Naive thymus-derived CD8-positive, alpha-beta T cell (primary cell): ENCODE results near the gene STOML1. TPM values are rescaled to one million over a fixed set of nuclear protein-coding genes. Genes with fewer than 3 reads are reported as not detected.
"Not testable (repeated sequence)": the region's sequence is repeated elsewhere in the genome, so short reads cannot be mapped to it uniquely, and the experiment has no call there.

Experiments used
- ATAC-seq, 2 donors: fragments of 150-1000 bp; cut with Tn5 transposase in 1 of 2; sonication (Bioruptor Pico), chemical (Tn5 transposase) in 1 of 2; 1 replicate in 1 of 2; 2 replicates in 1 of 2; pipeline ENCODE4 v1.10.0; 2021; ENCODE audit warnings: mild to moderate bottlenecking in 2 of 2, moderate library complexity in 2 of 2
- POLR2A ChIA-PET: fragments of 350-600 bp; sonication (Branson Sonifier 250); formaldehyde crosslinking; loops from one replicate; lab custom pipeline; 2021; ENCODE audit warnings: antibody characterized with exemption; lab: Charles Lee
- DNase-seq, 10 donors: peaks; one replicate each; pipeline versions ENCODE4 v3.0.0 to v3.0.0-alpha.2; 2020 to 2022
- H3K27ac Mint-ChIP-seq, 10 donors: one replicate each; pipeline ENCODE4 v1.8.0; 2020 to 2022; ENCODE audit warnings: mild to moderate bottlenecking in 10 of 10, mixed read lengths in 10 of 10, moderate library complexity in 4 of 10, inconsistent platforms in 1 of 10
- H3K27me3 Mint-ChIP-seq, 5 donors: one replicate each; pipeline ENCODE4 v1.8.0; 2021 to 2022; ENCODE audit warnings: mixed read lengths in 5 of 5
- H3K36me3 Mint-ChIP-seq, 3 donors: one replicate each; pipeline ENCODE4 v1.8.0; 2020 to 2022; ENCODE audit warnings: mixed read lengths in 3 of 3, mild to moderate bottlenecking in 2 of 3, inconsistent platforms in 1 of 3
- H3K4me1 Mint-ChIP-seq, 4 donors: one replicate each; pipeline ENCODE4 v1.8.0; 2021 to 2022; ENCODE audit warnings: mixed read lengths in 4 of 4
- H3K4me3 Mint-ChIP-seq, 10 donors: one replicate each; pipeline ENCODE4 v1.8.0; 2020 to 2022; ENCODE audit warnings: mild to moderate bottlenecking in 10 of 10, mixed read lengths in 10 of 10, moderate library complexity in 6 of 10, inconsistent platforms in 1 of 10
- H3K9me3 Mint-ChIP-seq, 9 donors: one replicate each; pipeline ENCODE4 v1.8.0; 2020 to 2022; ENCODE audit warnings: mixed read lengths in 9 of 9, mild to moderate bottlenecking in 3 of 9, inconsistent platforms in 1 of 9, moderate library complexity in 1 of 9
- polyA plus RNA-seq, 3 donors: library from polyadenylated mRNA; unstranded; fragments of 300-500 nt; fragmentation: Illumina TruSeq; gene quantifications; one replicate each; pipeline ENCODE4 v1.2.3, GENCODE V29; 2021
- total RNA-seq, 8 experiments: library from RNA in 2 of 8; stranded (reverse) in 2 of 8; gene quantifications; one replicate each; pipeline ENCODE4 v1.2.3 and lab custom pipeline; 2021 to 2026

Gene STOML1
- total and polyA plus RNA-seq, 5 experiments from 2014 or later, result 9.6 to 15.6 (median 10.8) TPM

GRCh38 chr15:73940061-73940981 lies 51.8 kb downstream of the STOML1 start:
- no peak for DNase-seq
- H3K4me1 Mint-ChIP-seq, result peaks cover 12 to 25% (median 18%) of the 10 kb centered on the region in 4 donors
- no peaks in the 10 kb centered on the region for H3K36me3 Mint-ChIP-seq
- ATAC-seq, result no peak
- H3K27ac Mint-ChIP-seq, result peak overlapping the region in 5 of 10 donors; percentile 22 to 63 (median 56)
- H3K4me3 Mint-ChIP-seq, result no peak overlapping the region
- H3K27me3 Mint-ChIP-seq, result peaks cover 0 to 2% (median 0%) of the 10 kb centered on the region in 5 donors
- POLR2A ChIA-PET, result no interaction called here
- no peaks in the 10 kb centered on the region for H3K9me3 Mint-ChIP-seq

- Mint-ChIP-seq H3K36me3 (no peaks in the 10 kb centered on the region), H3K4me1 (peaks cover 12 to 22% (median 17%) of the 10 kb centered on the region in 4 donors), H3K27me3 (peaks cover 0 to 5% (median 2%) of the 10 kb centered on the region in 5 donors), H3K9me3 (no peaks in the 10 kb centered on the region), H3K27ac (peak overlapping the region in 1 of 10 donors; percentile 48), H3K4me3 (no peak overlapping the region)
- no peak for DNase-seq
- POLR2A ChIA-PET, result no interaction called here
- ATAC-seq, result no peak
These were observed 53.0 kb downstream of the STOML1 start for GRCh38 chr15:73939138-73939537.

GRCh38 chr15:73938516-73938915 lies 53.6 kb downstream of the STOML1 start:
- H3K36me3 Mint-ChIP-seq, POLR2A ChIA-PET, ATAC-seq, H3K4me3 Mint-ChIP-seq, H3K9me3 Mint-ChIP-seq, H3K27ac Mint-ChIP-seq, H3K27me3 Mint-ChIP-seq, DNase-seq: not testable (repeated sequence)
- peaks cover 12 to 22% (median 17%) of the 10 kb centered on the region in 4 donors for H3K4me1 Mint-ChIP-seq

- no peaks in the 10 kb centered on the region for H3K9me3 Mint-ChIP-seq
- no peak overlapping the region for H3K4me3 Mint-ChIP-seq
- peaks cover 12 to 19% (median 16%) of the 10 kb centered on the region in 4 donors for H3K4me1 Mint-ChIP-seq
- DNase-seq (no peak), ATAC-seq (no peak)
- H3K36me3 Mint-ChIP-seq, result no peaks in the 10 kb centered on the region
- peak overlapping the region in 1 of 10 donors; percentile 43 for H3K27ac Mint-ChIP-seq
- POLR2A ChIA-PET, result no interaction called here
- peaks cover 0 to 5% (median 2%) of the 10 kb centered on the region in 5 donors for H3K27me3 Mint-ChIP-seq
These were observed 54.4 kb downstream of the STOML1 start for GRCh38 chr15:73937726-73938125.

- POLR2A ChIA-PET, result no interaction called here
- H3K4me1 Mint-ChIP-seq, result peaks cover 10 to 15% (median 12%) of the 10 kb centered on the region in 4 donors
- DNase-seq (no peak), ATAC-seq (no peak)
- no peak overlapping the region for H3K27ac Mint-ChIP-seq
- H3K4me3 Mint-ChIP-seq, result no peak overlapping the region
- H3K9me3 Mint-ChIP-seq, result no peaks in the 10 kb centered on the region
- peaks cover 0 to 5% (median 2%) of the 10 kb centered on the region in 5 donors for H3K27me3 Mint-ChIP-seq
- no peaks in the 10 kb centered on the region for H3K36me3 Mint-ChIP-seq
These were observed 54.8 kb downstream of the STOML1 start for GRCh38 chr15:73937296-73937695.

GRCh38 chr15:73936588-73937290 lies 55.4 kb downstream of the STOML1 start:
- peaks cover 6 to 9% (median 7%) of the 10 kb centered on the region in 4 donors for H3K4me1 Mint-ChIP-seq
- peak overlapping the region in 2 of 10 donors; percentile 30 to 65 for H3K27ac Mint-ChIP-seq
- ATAC-seq (no peak), DNase-seq (no peak)
- no peaks in the 10 kb centered on the region for H3K36me3 Mint-ChIP-seq
- H3K27me3 Mint-ChIP-seq, result peaks cover 0 to 5% (median 2%) of the 10 kb centered on the region in 5 donors
- POLR2A ChIA-PET, result no interaction called here
- no peak overlapping the region for H3K4me3 Mint-ChIP-seq
- no peaks in the 10 kb centered on the region for H3K9me3 Mint-ChIP-seq

- peaks cover 0 to 5% (median 2%) of the 10 kb centered on the region in 5 donors for H3K27me3 Mint-ChIP-seq
- no peak overlapping the region for H3K4me3 Mint-ChIP-seq
- H3K27ac Mint-ChIP-seq, result peak overlapping the region in 2 of 10 donors; percentile 30 to 65
- POLR2A ChIA-PET, result interaction anchor here (1.4 kb wide), 1 partner anchor 10 kb away, joined by 3 read pairs; no protein-coding TSS in a partner anchor
- no peak for ATAC-seq
- H3K4me1 Mint-ChIP-seq, result peaks cover under 1 to 5% (median 2%) of the 10 kb centered on the region in 4 donors
- no peaks in the 10 kb centered on the region for H3K9me3 Mint-ChIP-seq
- H3K36me3 Mint-ChIP-seq, result no peaks in the 10 kb centered on the region
- DNase-seq, result no peak
These were observed 55.9 kb downstream of the STOML1 start for GRCh38 chr15:73936181-73936580.

GRCh38 chr15:73935547-73935946 lies 56.5 kb downstream of the STOML1 start:
- DNase-seq (no peak), ATAC-seq (no peak)
- H3K4me3 Mint-ChIP-seq, result no peak overlapping the region
- H3K4me1 Mint-ChIP-seq, result peaks cover 0 to 5% (median 2%) of the 10 kb centered on the region in 4 donors
- peaks cover 0 to 5% (median 2%) of the 10 kb centered on the region in 5 donors for H3K27me3 Mint-ChIP-seq
- POLR2A ChIA-PET, result interaction anchor here (1.4 kb wide), 1 partner anchor 10 kb away, joined by 3 read pairs; no protein-coding TSS in a partner anchor
- H3K27ac Mint-ChIP-seq, result no peak overlapping the region
- H3K36me3 Mint-ChIP-seq, result no peaks in the 10 kb centered on the region
- no peaks in the 10 kb centered on the region for H3K9me3 Mint-ChIP-seq

- H3K4me3 Mint-ChIP-seq, result no peak overlapping the region
- POLR2A ChIA-PET, result no interaction called here
- peaks cover 0 to 3% (median 2%) of the 10 kb centered on the region in 4 donors for H3K4me1 Mint-ChIP-seq
- DNase-seq (no peak), ATAC-seq (no peak)
- H3K27ac Mint-ChIP-seq, result peak overlapping the region in 1 of 10 donors; percentile 19
- H3K36me3 Mint-ChIP-seq, result no peaks in the 10 kb centered on the region
- no peaks in the 10 kb centered on the region for H3K9me3 Mint-ChIP-seq
- peaks cover 0 to 5% (median 2%) of the 10 kb centered on the region in 5 donors for H3K27me3 Mint-ChIP-seq
These were observed 57.8 kb downstream of the STOML1 start for GRCh38 chr15:73934281-73934680.

GRCh38 chr15:73932381-73933191 lies 59.5 kb downstream of the STOML1 start:
- POLR2A ChIA-PET, result interaction anchor here (0.7 to 0.8 kb wide), 2 partner anchors 614 to 1050 kb away, joined by 3 read pairs; no protein-coding TSS in a partner anchor
- Mint-ChIP-seq H3K36me3 (no peaks in the 10 kb centered on the region), H3K4me3 (no peak overlapping the region), H3K9me3 (no peaks in the 10 kb centered on the region), H3K27me3 (peaks cover 0 to 5% (median 2%) of the 10 kb centered on the region in 5 donors), H3K4me1 (peaks cover 7 to 18% (median 14%) of the 10 kb centered on the region in 4 donors), H3K27ac (no peak overlapping the region)
- ATAC-seq (no peak), DNase-seq (no peak)

GRCh38 chr15:73931441-73931840 lies 60.7 kb downstream of the STOML1 start:
- H3K27ac Mint-ChIP-seq, result peak overlapping the region in 3 of 10 donors; percentile 19 to 67 (median 53)

GRCh38 chr15:73930790-73931281 lies 61.3 kb downstream of the STOML1 start:
- peak overlapping the region in 2 of 10 donors; percentile 67 for H3K27ac Mint-ChIP-seq
- POLR2A ChIA-PET, result no interaction called here
- H3K4me3 Mint-ChIP-seq, result no peak overlapping the region

More at GRCh38 chr15:73931441-73931840, 60.7 kb downstream of the STOML1 start:
- Mint-ChIP-seq H3K4me3 (no peak overlapping the region), H3K27me3 (peaks cover 0 to 5% (median 2%) of the 10 kb centered on the region in 5 donors), H3K36me3 (no peaks in the 10 kb centered on the region), H3K4me1 (peaks cover 7 to 18% (median 13%) of the 10 kb centered on the region in 4 donors), H3K9me3 (no peaks in the 10 kb centered on the region)
- no peak for DNase-seq
- POLR2A ChIA-PET, result no interaction called here
- no peak for ATAC-seq

More at GRCh38 chr15:73930790-73931281, 61.3 kb downstream of the STOML1 start:
- no peak for ATAC-seq
- DNase-seq, result no peak
- Mint-ChIP-seq H3K27me3 (peaks cover 0 to 5% (median 2%) of the 10 kb centered on the region in 5 donors), H3K36me3 (no peaks in the 10 kb centered on the region), H3K9me3 (no peaks in the 10 kb centered on the region), H3K4me1 (peaks cover 8 to 21% (median 15%) of the 10 kb centered on the region in 4 donors)
